ENCODE measurements around the gene PITX2. TPM values are rescaled to one million over a fixed set of nuclear protein-coding genes. Genes with fewer than 3 reads are reported as not detected.

Gene PITX2
- polyA plus RNA-seq, 1 donor from 2014 or later: not detected

GRCh38 chr4:110663738-110664444 lies 41.0 kb upstream of the PITX2 start:
- H3K9me2 ChIP-seq (ENCODE audit: insufficient read depth, low read length): no peaks in the 10 kb centered on the region
- no peak overlapping the region for H3K27ac ChIP-seq (ENCODE audit: low read length)
- H3K79me2 ChIP-seq (replicated peaks; ENCODE audit: insufficient read depth, low read length): no peaks in the 10 kb centered on the region
- no peaks in the 10 kb centered on the region for H3F3A ChIP-seq (ENCODE audit: insufficient read depth, low read length, poor library complexity, severe bottlenecking)
- H3K4me2 ChIP-seq (ENCODE audit: low read length): no peak overlapping the region
- no peaks in the 10 kb centered on the region for H3K36me3 ChIP-seq (ENCODE audit: insufficient read depth, low read length)
- no peaks in the 10 kb centered on the region for H3K9me3 ChIP-seq (ENCODE audit: low read length)
- TF ChIP-seq EZH2 (IDR thresholded peaks at IDR 0.05; ENCODE audit: borderline replicate concordance, insufficient read depth, low read length, poor library complexity, severe bottlenecking): no peak
- TF ChIP-seq MXI1 (conservative IDR thresholded peaks at IDR 0.05; ENCODE audit: poor library complexity, severe bottlenecking): no peak
- no peak for TF ChIP-seq EP300 (conservative IDR thresholded peaks at IDR 0.05; ENCODE audit: poor library complexity, severe bottlenecking)
- no peak for TF ChIP-seq CTCF (IDR thresholded peaks at IDR 0.05; ENCODE audit: poor library complexity, severe bottlenecking)
- no peak for TF ChIP-seq TAF1 (IDR thresholded peaks at IDR 0.05; ENCODE audit: low read depth)
- TF ChIP-seq POLR2AphosphoS5 (IDR thresholded peaks at IDR 0.05): no peak
- TF ChIP-seq SMC3 (conservative IDR thresholded peaks at IDR 0.05; ENCODE audit: poor library complexity): no peak
- TF ChIP-seq REST (IDR thresholded peaks at IDR 0.05; ENCODE audit: borderline replicate concordance): no peak
- TF ChIP-seq RAD21 (conservative IDR thresholded peaks at IDR 0.05): no peak
- no peak overlapping the region for H3K9ac ChIP-seq (ENCODE audit: low read length)
- no peaks in the 10 kb centered on the region for H3K27me3 ChIP-seq (ENCODE audit: insufficient read depth, low read depth, low read length)
- H3K4me3 ChIP-seq (ENCODE audit: low read length): no peak overlapping the region
- H2AFZ ChIP-seq (ENCODE audit: low read depth, low read length): no peak overlapping the region
- no peaks in the 10 kb centered on the region for H4K20me1 ChIP-seq (ENCODE audit: insufficient read depth)

- H3K4me2 ChIP-seq (ENCODE audit: low read length): no peak overlapping the region
- H3K27ac ChIP-seq (ENCODE audit: low read length): no peak overlapping the region
- no peaks in the 10 kb centered on the region for H3K9me3 ChIP-seq (ENCODE audit: low read length)
- H3K4me3 ChIP-seq (ENCODE audit: low read length): no peak overlapping the region
- no peaks in the 10 kb centered on the region for H3K36me3 ChIP-seq (ENCODE audit: insufficient read depth, low read length)
- H3F3A ChIP-seq (ENCODE audit: insufficient read depth, low read length, poor library complexity, severe bottlenecking): no peaks in the 10 kb centered on the region
- H4K20me1 ChIP-seq (ENCODE audit: insufficient read depth): no peaks in the 10 kb centered on the region
- TF ChIP-seq RAD21 (conservative IDR thresholded peaks at IDR 0.05): no peak
- no peak for TF ChIP-seq EZH2 (IDR thresholded peaks at IDR 0.05; ENCODE audit: borderline replicate concordance, insufficient read depth, low read length, poor library complexity, severe bottlenecking)
- H3K9ac ChIP-seq (ENCODE audit: low read length): no peak overlapping the region
- H2AFZ ChIP-seq (ENCODE audit: low read depth, low read length): no peak overlapping the region
- no peaks in the 10 kb centered on the region for H3K9me2 ChIP-seq (ENCODE audit: insufficient read depth, low read length)
- H3K27me3 ChIP-seq (ENCODE audit: insufficient read depth, low read depth, low read length): no peaks in the 10 kb centered on the region
- H3K79me2 ChIP-seq (replicated peaks; ENCODE audit: insufficient read depth, low read length): no peaks in the 10 kb centered on the region
These were observed 40.3 kb upstream of the PITX2 start for GRCh38 chr4:110663206-110663605.
